Upper lobe of left lung (tissue), 4 donors: ENCODE measurements around the gene UPK3A.
"Not testable (repeated sequence)": the region's sequence is repeated elsewhere in the genome, so short reads cannot be mapped to it uniquely, and the experiment has no call there.

Source experiments
- CTCF ChIP-seq, 6 experiments: fragments of 450-650 bp in 4 of 6; fragments of 200-600 bp in 2 of 6; sonication (generic) in 2 of 6; IDR thresholded peaks; one replicate each; pipeline ENCODE4 v1.5.1; 2016 to 2019; ENCODE audit warnings: antibody characterized with exemption in 6 of 6
- EP300 ChIP-seq, 4 donors: sonication (generic); formaldehyde crosslinking; IDR thresholded peaks; one replicate each; pipeline ENCODE4 v1.5.1; 2017; ENCODE audit warnings: antibody characterized with exemption in 4 of 4, control low read depth in 2 of 4
- POLR2A ChIP-seq, 4 donors: fragments of 450-650 bp; IDR thresholded peaks; one replicate each; pipeline ENCODE4 v1.5.1; 2016 to 2017; ENCODE audit warnings: antibody characterized with exemption in 4 of 4, mild to moderate bottlenecking in 2 of 4

- TF ChIP-seq CTCF, EP300, POLR2A (IDR thresholded peaks at IDR 0.05): not testable (repeated sequence)
These were observed 10.3 kb downstream of the UPK3A start for GRCh38 chr22:45295004-45295403.
